ENCODE measurements around the gene PPP1R13B.

The PPP1R13B gene

GRCh38 chr14:103700753-103701490, 146.5 kb downstream of the PPP1R13B start:
- no peak for TF ChIP-seq POLR2AphosphoS5 (IDR thresholded peaks at IDR 0.05; ENCODE audit: low read depth)
- no peak for TF ChIP-seq GABPA (IDR thresholded peaks at IDR 0.05; ENCODE audit: low read depth)
- no peak for TF ChIP-seq SPI1 (IDR thresholded peaks at IDR 0.05; ENCODE audit: borderline replicate concordance, low read depth)
- no peak for TF ChIP-seq REST (IDR thresholded peaks at IDR 0.05; ENCODE audit: insufficient replicate concordance, low read depth)
- TF ChIP-seq CTCF (IDR thresholded peaks at IDR 0.05; ENCODE audit: insufficient read depth, low read length) = no peak
- no peak for DNase-seq (ENCODE audit: low read depth in 1 of 2, low spot score in 1 of 2)
- Histone ChIP-seq H3K27me3 (ENCODE audit: insufficient read depth, poor library complexity, severe bottlenecking) (no peaks in the 10 kb centered on the region), H3K27ac (replicated peaks) (no peak overlapping the region), H3K4me3 (replicated peaks; ENCODE audit: insufficient read depth, low read length) (no peak overlapping the region)

GRCh38 chr14:103699901-103700752, 147.2 kb downstream of the PPP1R13B start:
- Histone ChIP-seq H3K27ac (replicated peaks) (no peak overlapping the region), H3K27me3 (ENCODE audit: insufficient read depth, poor library complexity, severe bottlenecking) (no peaks in the 10 kb centered on the region), H3K4me3 (replicated peaks; ENCODE audit: insufficient read depth, low read length) (no peak overlapping the region)
- TF ChIP-seq SPI1 (IDR thresholded peaks at IDR 0.05; ENCODE audit: borderline replicate concordance, low read depth) (no peak), REST (IDR thresholded peaks at IDR 0.05; ENCODE audit: insufficient replicate concordance, low read depth) (no peak), CTCF (IDR thresholded peaks at IDR 0.05; ENCODE audit: insufficient read depth, low read length) (no peak)
- DNase-seq (ENCODE audit: low read depth in 1 of 2, low spot score in 1 of 2) = no peak

GRCh38 chr14:103699261-103699661, 148.1 kb downstream of the PPP1R13B start:
- Histone ChIP-seq H3K27me3 (ENCODE audit: insufficient read depth, poor library complexity, severe bottlenecking) (no peaks in the 10 kb centered on the region), H3K27ac (replicated peaks) (no peak overlapping the region), H3K4me3 (replicated peaks; ENCODE audit: insufficient read depth, low read length) (no peak overlapping the region)
- TF ChIP-seq POLR2AphosphoS5 (IDR thresholded peaks at IDR 0.05; ENCODE audit: low read depth) (no peak), SPI1 (IDR thresholded peaks at IDR 0.05; ENCODE audit: borderline replicate concordance, low read depth) (no peak), GABPA (IDR thresholded peaks at IDR 0.05; ENCODE audit: low read depth) (no peak)
- no peak for DNase-seq (ENCODE audit: low read depth in 1 of 2, low spot score in 1 of 2)
